Measurements from ENCODE around the gene MED13.
A peak's percentile ranks its signal among the peaks of the same experiment; 100 is the strongest.
"Not testable (repeated sequence)": the region's sequence is repeated elsewhere in the genome, so short reads cannot be mapped to it uniquely, and the experiment has no call there.

MED13 gene

DNA sequence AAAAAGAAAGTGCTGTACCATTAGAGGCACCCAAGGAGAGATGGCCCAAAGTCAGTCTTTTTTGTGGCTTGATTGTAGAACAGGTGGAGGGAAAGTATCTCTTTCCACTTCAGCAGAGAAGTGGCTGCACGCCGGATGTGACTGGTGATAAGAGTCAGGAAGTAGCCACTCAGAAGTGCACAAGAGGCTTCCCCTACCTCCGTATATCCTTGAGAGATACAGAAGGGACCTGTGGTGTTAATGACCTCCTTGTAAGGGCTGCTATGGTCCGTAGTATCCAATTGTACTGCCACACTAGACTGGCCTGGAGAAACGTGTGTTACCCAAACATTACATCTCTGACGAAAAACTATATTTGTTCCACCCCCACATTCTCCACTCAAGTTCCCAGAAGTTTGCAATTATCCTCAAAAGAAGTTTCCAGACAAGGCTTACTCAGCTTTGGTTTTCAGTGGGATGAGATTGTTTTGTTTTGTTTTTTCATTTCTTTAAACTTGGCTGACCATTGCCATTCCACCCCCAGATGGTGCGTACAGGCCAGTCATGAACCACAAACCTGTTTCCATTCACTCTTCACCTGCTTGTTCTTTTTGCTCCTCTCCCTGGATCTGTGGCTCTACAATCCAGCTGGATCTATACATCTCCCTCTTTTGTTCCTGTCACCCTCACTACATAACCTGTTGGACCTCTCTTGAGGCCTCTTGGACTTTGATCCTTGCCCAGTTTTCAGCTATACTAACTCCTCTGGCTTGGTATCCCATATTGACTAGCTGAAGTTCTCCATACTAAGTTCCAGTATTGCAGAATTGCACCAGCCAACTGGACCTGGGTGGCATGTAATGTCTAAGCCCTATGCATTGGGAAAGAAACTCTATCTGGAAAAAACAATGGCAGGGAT is 20.7 kb upstream of the MED13 start:
- Histone ChIP-seq H3K9me3 (ENCODE audit: control insufficient read depth, low read length) (no peaks in the 10 kb centered on the region), H3K4me1 (ENCODE audit: control insufficient read depth, insufficient read depth, low read length) (peaks cover 4% of the 10 kb centered on the region), H3K9ac (ENCODE audit: low read length) (no peak overlapping the region), H3K36me3 (ENCODE audit: control insufficient read depth, insufficient read depth, low read length, severe bottlenecking) (no peaks in the 10 kb centered on the region), H3K27me3 (replicated peaks; ENCODE audit: control insufficient read depth, insufficient read depth, low read length) (no peaks in the 10 kb centered on the region), H3K4me3 (ENCODE audit: low read length) (no peak overlapping the region)
- DNase-seq (ENCODE audit: low read depth) = peak; percentile 63

DNA sequence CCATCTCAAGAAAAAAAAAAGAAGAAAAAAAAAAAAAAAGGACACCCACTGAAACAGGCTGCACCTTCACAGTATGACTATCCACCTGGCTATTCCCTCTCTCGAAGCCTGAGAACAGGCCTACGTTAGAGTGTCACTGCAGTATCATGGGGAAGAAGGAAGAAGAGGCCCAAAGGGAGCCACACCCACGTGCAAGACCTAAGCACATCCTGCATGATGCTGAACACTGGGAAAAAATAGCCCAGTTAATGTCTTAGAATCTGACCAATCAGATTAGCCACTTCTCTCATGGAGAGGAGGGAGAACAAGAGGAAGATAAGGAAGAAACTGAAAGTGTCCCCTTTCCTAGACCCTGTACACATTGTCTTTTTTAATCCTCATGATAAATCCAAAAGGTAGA is 19.5 kb upstream of the MED13 start:
- H3K9me3 ChIP-seq (ENCODE audit: control insufficient read depth, low read length) = no peaks in the 10 kb centered on the region
- H3K4me3 ChIP-seq (ENCODE audit: low read length) = no peak overlapping the region
- H3K27me3 ChIP-seq (replicated peaks; ENCODE audit: control insufficient read depth, insufficient read depth, low read length) = no peaks in the 10 kb centered on the region
- no peaks in the 10 kb centered on the region for H3K36me3 ChIP-seq (ENCODE audit: control insufficient read depth, insufficient read depth, low read length, severe bottlenecking)
- no peak overlapping the region for H3K9ac ChIP-seq (ENCODE audit: low read length)
- DNase-seq (ENCODE audit: low read depth) = no peak
- H3K4me1 ChIP-seq (ENCODE audit: control insufficient read depth, insufficient read depth, low read length) = peaks cover 4% of the 10 kb centered on the region

DNA sequence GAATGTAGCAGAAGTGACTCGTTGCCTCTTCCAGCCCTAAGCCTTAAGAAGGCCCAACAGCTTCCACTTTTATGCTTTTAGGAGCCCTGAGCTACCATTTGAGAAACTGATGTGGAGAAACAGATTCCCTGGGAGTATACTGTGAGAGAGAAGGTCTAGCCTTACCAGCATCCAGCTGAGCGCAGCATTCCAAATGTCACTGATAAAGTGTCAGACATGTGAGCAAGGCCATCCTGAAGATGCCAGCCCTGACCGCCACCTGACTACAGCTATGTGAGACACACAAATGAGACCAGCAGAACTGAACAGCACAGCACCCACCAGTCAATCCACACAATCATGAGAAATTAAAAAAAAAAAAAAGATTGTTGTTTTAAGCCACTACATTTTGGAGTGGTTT is 18.6 kb upstream of the MED13 start:
- Histone ChIP-seq H3K4me1 (ENCODE audit: control insufficient read depth, insufficient read depth, low read length) (peaks cover 4% of the 10 kb centered on the region), H3K36me3 (ENCODE audit: control insufficient read depth, insufficient read depth, low read length, severe bottlenecking) (no peaks in the 10 kb centered on the region), H3K27me3 (replicated peaks; ENCODE audit: control insufficient read depth, insufficient read depth, low read length) (no peaks in the 10 kb centered on the region), H3K9ac (ENCODE audit: low read length) (no peak overlapping the region), H3K4me3 (ENCODE audit: low read length) (no peak overlapping the region), H3K9me3 (ENCODE audit: control insufficient read depth, low read length) (no peaks in the 10 kb centered on the region)
- DNase-seq (ENCODE audit: low read depth) = no peak

DNA sequence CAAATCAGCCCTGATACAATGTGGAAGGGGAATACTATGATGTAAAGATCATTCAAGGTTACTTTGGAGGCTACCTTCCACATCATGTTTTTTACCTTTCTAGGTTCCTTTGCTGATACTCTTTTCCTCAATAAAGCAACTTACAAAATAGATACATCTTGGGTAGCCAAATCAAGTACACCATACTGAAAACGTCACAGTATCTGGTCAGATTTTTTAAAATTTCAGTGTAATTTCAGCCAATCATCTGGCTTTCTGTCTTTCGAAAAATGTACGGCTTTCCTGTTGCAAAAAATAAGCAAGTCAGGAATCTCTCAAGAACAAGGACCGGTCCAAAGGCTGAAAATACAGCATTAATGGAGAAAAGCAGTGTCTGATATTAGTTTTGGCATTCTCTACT is 15.6 kb upstream of the MED13 start:
- Histone ChIP-seq H3K4me1 (ENCODE audit: control insufficient read depth, insufficient read depth, low read length) (peaks cover 2% of the 10 kb centered on the region), H3K4me3 (ENCODE audit: low read length) (no peak overlapping the region), H3K27me3 (replicated peaks; ENCODE audit: control insufficient read depth, insufficient read depth, low read length) (peaks cover 4% of the 10 kb centered on the region), H3K9ac (ENCODE audit: low read length) (no peak overlapping the region), H3K36me3 (ENCODE audit: control insufficient read depth, insufficient read depth, low read length, severe bottlenecking) (no peaks in the 10 kb centered on the region), H3K9me3 (ENCODE audit: control insufficient read depth, low read length) (no peaks in the 10 kb centered on the region)
- DNase-seq (ENCODE audit: low read depth) = no peak

DNA sequence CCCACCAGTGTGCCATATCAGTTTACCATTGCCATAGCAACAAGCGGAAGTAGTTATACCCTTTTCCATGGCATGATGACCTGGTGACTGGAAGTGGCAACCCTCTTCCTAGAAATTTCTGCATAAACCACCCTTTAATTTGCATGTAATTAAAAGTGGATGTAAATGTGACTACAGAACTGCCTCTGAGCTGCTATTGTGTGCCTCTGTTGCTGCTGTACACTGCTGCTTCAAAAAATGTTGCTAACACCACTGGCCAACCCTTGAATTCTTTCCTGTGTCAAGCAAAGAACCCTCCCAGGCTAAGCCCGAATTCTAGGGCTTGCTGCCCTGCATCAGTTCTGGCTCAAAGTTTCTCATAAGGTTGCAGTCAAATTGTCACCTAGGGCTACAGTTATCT is 12.9 kb upstream of the MED13 start:
- peaks cover 4% of the 10 kb centered on the region for H3K27me3 ChIP-seq (replicated peaks; ENCODE audit: control insufficient read depth, insufficient read depth, low read length)
- H3K4me1 ChIP-seq (ENCODE audit: control insufficient read depth, insufficient read depth, low read length) = no peaks in the 10 kb centered on the region
- no peaks in the 10 kb centered on the region for H3K9me3 ChIP-seq (ENCODE audit: control insufficient read depth, low read length)
- no peak overlapping the region for H3K4me3 ChIP-seq (ENCODE audit: low read length)
- no peaks in the 10 kb centered on the region for H3K36me3 ChIP-seq (ENCODE audit: control insufficient read depth, insufficient read depth, low read length, severe bottlenecking)
- DNase-seq (ENCODE audit: low read depth) = no peak
- no peak overlapping the region for H3K9ac ChIP-seq (ENCODE audit: low read length)

DNA sequence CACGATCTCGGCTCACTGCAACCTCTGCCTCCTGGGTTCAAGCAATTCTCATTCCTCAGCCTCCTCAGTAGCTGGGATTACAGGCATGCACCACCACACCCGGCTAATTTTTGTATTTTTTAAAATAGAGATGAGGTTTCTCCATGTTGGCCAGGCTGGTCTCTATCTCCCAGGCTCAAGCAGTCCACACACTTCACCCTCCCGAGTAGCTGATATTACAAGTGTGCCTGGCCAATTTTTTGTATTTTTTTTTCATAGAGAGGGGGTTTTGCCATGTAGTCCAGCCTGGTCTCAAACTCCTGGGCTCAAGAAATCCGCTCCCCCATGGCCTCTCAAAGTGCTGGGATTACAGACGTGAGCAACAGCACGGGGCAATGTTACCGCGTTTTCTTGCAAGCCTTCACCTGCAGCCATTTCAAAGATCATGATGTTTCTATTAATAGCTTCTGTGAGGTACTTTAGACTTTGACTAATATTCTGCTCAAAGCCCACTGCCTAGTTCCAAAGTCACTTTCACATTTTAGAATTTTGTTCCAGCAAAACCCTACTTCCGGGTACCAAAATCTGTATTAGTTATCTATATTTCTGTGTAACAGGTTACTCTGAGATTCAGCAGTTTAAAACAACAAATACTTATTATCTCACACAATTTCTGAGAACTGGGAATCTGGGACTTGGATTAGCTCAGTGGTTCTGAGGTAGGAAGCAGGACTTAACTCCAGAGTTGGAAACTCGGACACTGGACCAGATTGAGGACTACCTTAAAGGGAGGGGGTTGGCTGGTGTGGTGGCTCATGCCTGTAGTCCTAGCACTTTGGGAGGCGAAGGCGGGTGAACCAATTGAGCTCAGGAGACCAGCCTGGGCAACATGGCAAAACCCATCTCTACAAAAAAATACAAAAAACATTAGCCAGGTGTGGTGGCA is 12.0 kb upstream of the MED13 start:
- H3K9me3 ChIP-seq (ENCODE audit: control insufficient read depth, low read length) = no peaks in the 10 kb centered on the region
- H3K36me3 ChIP-seq (ENCODE audit: control insufficient read depth, insufficient read depth, low read length, severe bottlenecking) = no peaks in the 10 kb centered on the region
- DNase-seq (ENCODE audit: low read depth) = no peak
- no peak overlapping the region for H3K4me3 ChIP-seq (ENCODE audit: low read length)
- peaks cover 4% of the 10 kb centered on the region for H3K27me3 ChIP-seq (replicated peaks; ENCODE audit: control insufficient read depth, insufficient read depth, low read length)
- H3K4me1 ChIP-seq (ENCODE audit: control insufficient read depth, insufficient read depth, low read length) = no peaks in the 10 kb centered on the region
- no peak overlapping the region for H3K9ac ChIP-seq (ENCODE audit: low read length)

DNA sequence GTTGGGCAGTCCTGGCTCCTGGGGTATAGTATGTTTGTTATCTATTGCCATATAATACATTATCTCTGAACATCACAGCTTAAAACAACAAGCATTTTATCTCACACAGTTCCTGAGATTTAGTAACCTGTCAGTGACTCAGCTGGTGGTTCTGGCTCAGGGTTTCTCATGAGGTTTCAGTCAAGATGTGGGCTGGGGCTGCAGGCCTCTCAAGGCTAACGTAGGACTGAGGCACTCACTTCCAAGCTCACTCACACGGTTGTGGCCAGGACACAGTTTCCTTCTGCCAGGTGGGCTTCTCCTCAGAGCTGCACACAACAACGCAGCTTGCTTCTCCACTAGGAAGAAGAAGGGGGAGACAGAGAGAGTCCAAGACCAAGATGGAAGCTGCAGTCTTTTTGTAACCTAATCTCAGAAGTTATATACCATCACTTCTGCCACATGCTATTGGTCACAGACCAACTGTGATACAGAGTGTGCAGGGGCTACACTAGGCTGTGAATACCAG is 10.3 kb upstream of the MED13 start:
- Histone ChIP-seq H3K36me3 (ENCODE audit: control insufficient read depth, insufficient read depth, low read length, severe bottlenecking) (no peaks in the 10 kb centered on the region), H3K4me1 (ENCODE audit: control insufficient read depth, insufficient read depth, low read length) (no peaks in the 10 kb centered on the region), H3K27me3 (replicated peaks; ENCODE audit: control insufficient read depth, insufficient read depth, low read length) (peaks cover 4% of the 10 kb centered on the region), H3K9ac (ENCODE audit: low read length) (no peak overlapping the region), H3K4me3 (ENCODE audit: low read length) (no peak overlapping the region), H3K9me3 (ENCODE audit: control insufficient read depth, low read length) (no peaks in the 10 kb centered on the region)
- DNase-seq (ENCODE audit: low read depth) = no peak

DNA sequence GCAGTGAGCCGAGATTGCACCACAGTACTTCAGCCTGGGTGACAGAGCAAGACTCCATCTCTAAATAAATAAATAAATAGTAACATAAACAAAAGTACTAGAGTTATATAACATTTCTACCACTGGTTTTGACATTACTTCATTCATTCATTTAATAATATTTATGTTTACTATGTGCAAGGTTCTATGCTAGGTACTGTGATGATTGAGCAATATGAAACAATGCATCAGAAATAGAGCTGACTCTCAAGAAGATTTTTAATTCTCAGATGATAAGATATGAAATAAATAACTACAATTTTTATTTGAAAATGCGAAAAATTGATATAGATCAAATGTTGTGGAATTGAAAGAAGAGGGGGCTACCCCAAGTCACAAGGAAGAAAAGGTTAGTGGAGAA is 8.9 kb upstream of the MED13 start:
- DNase-seq (ENCODE audit: low read depth) = no peak
- no peak overlapping the region for H3K4me3 ChIP-seq (ENCODE audit: low read length)
- H3K27me3 ChIP-seq (replicated peaks; ENCODE audit: control insufficient read depth, insufficient read depth, low read length) = peaks cover 4% of the 10 kb centered on the region
- H3K4me1 ChIP-seq (ENCODE audit: control insufficient read depth, insufficient read depth, low read length) = no peaks in the 10 kb centered on the region
- no peaks in the 10 kb centered on the region for H3K36me3 ChIP-seq (ENCODE audit: control insufficient read depth, insufficient read depth, low read length, severe bottlenecking)
- no peaks in the 10 kb centered on the region for H3K9me3 ChIP-seq (ENCODE audit: control insufficient read depth, low read length)
- H3K9ac ChIP-seq (ENCODE audit: low read length) = no peak overlapping the region

DNA sequence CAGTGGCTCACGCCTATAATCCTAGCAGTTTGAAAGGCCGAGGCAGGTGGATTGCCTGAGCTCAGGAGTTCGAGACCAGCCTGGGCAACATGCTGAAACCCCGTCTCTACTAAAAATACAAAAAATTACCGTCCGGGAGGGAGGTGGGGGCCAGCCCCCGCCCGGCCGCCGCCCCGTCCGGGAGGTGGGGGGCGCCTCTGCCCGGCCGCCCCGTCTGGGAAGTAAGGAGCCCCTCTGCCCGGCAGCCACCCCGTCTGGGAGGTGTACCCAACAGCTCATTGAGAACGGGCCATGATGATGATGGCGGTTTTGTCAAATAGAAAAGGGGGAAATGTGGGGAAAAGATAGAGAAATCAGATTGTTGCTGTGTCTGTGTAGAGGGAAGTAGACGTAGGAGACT is 7.8 kb upstream of the MED13 start:
- not testable (repeated sequence) for H3K9me3 ChIP-seq (ENCODE audit: control insufficient read depth, low read length); H3K36me3 ChIP-seq (ENCODE audit: control insufficient read depth, insufficient read depth, low read length, severe bottlenecking); H3K4me1 ChIP-seq (ENCODE audit: control insufficient read depth, insufficient read depth, low read length); H3K9ac ChIP-seq (ENCODE audit: low read length); H3K27me3 ChIP-seq (replicated peaks; ENCODE audit: control insufficient read depth, insufficient read depth, low read length); H3K4me3 ChIP-seq (ENCODE audit: low read length); DNase-seq (ENCODE audit: low read depth)

DNA sequence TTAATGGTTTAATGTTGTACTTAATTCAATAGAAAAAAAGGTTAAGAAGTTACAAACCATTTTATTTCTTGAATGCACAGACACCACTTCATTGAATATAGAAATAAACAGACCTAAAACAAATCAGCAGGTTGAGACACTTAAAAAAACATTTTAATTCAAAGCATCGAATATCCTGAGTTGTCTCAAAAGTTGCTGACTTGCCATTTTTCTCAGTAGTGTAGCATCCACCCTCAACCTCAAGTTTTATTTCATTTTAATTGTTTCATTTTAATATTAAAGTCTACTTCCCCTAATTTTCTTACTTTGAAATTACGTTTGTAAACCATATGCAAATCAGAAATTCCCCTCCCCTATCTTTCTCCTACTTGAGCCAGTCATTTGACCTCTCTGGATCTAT is 5.8 kb upstream of the MED13 start:
- Histone ChIP-seq H3K36me3 (ENCODE audit: control insufficient read depth, insufficient read depth, low read length, severe bottlenecking) (no peaks in the 10 kb centered on the region), H3K4me3 (ENCODE audit: low read length) (no peak overlapping the region), H3K27me3 (replicated peaks; ENCODE audit: control insufficient read depth, insufficient read depth, low read length) (no peaks in the 10 kb centered on the region), H3K9me3 (ENCODE audit: control insufficient read depth, low read length) (no peaks in the 10 kb centered on the region), H3K4me1 (ENCODE audit: control insufficient read depth, insufficient read depth, low read length) (no peaks in the 10 kb centered on the region), H3K9ac (ENCODE audit: low read length) (no peak overlapping the region)
- no peak for DNase-seq (ENCODE audit: low read depth)

All from adipocyte (in vitro differentiated cells).